Measurements from ENCODE around the gene DNAAF6. TPM values are rescaled to one million over a fixed set of nuclear protein-coding genes. Genes with fewer than 3 reads are reported as not detected.
A peak's percentile ranks its signal among the peaks of the same experiment; 100 is the strongest.

DNAAF6 gene
- total RNA-seq, 2 experiments from 2014 or later = not detected

DNA sequence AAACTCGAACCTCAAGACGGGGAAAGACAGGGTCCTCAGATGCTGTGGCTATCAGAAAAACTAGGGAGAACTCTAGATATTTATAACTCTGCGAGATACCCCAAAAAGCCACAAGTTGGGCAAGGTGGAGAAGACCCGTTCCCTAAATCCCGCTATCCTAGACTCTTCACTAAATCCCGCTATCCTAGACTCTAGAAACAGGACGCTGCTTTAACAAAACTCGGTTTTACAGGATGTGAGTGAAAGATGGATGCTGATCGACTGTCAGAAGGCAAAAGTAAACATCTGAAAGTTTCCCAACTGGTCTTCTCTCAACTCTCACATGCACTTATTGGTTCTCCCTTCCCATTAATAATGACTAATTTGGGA is 270 bp downstream of the DNAAF6 start:
- POLR2A ChIA-PET = interaction anchor here (0.6 kb wide), 1 partner anchor 263 kb away, joined by 3 read pairs; no protein-coding TSS in a partner anchor
- TF ChIP-seq, protein P1, sequence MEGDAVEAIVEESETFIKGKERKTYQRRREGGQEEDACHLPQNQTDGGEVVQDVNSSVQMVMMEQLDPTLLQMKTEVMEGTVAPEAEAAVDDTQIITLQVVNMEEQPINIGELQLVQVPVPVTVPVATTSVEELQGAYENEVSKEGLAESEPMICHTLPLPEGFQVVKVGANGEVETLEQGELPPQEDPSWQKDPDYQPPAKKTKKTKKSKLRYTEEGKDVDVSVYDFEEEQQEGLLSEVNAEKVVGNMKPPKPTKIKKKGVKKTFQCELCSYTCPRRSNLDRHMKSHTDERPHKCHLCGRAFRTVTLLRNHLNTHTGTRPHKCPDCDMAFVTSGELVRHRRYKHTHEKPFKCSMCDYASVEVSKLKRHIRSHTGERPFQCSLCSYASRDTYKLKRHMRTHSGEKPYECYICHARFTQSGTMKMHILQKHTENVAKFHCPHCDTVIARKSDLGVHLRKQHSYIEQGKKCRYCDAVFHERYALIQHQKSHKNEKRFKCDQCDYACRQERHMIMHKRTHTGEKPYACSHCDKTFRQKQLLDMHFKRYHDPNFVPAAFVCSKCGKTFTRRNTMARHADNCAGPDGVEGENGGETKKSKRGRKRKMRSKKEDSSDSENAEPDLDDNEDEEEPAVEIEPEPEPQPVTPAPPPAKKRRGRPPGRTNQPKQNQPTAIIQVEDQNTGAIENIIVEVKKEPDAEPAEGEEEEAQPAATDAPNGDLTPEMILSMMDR (IDR thresholded peaks at IDR 0.05) = no peak
- no peak for DNase-seq

DNA sequence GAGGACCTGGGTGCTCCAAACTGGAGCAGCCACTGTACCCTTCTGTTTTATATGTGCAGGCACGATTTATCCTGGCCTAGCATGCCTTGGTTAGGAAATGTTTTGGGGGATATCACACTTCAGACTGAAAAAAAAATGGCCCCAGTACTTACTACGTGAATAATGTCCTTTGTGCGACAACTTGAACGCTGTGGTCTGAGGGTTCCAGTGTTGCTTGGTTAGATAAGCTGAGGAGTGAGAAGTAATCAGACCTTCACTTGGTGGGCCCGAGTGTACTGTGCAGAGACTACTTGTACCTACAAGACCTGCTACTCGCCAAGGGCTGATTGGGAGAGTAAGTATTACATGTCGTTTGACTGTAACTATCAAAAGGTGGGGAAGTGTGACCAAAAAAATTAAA is 678 bp downstream of the DNAAF6 start:
- Mint-ChIP-seq H3K9me3 (no peaks in the 10 kb centered on the region), H3K36me3 (ENCODE audit: low read depth) (no peaks in the 10 kb centered on the region), H3K27ac (no peak overlapping the region), H3K4me3 (no peak overlapping the region), H3K27me3 (peaks cover 7% of the 10 kb centered on the region), H3K4me1 (ENCODE audit: low read depth) (peaks cover 2% of the 10 kb centered on the region)
- ATAC-seq (no peak), DNase-seq (no peak)
- ChIA-PET POLR2A (no interaction called here), CTCF (no interaction called here)
- TF ChIP-seq, protein P1 (IDR thresholded peaks at IDR 0.05) = no peak
- intact Hi-C loops (cut with micrococcal nuclease) = no loop called here

More for the DNA sequence above, 270 bp downstream of the DNAAF6 start:
- CTCF ChIA-PET = no interaction called here
- no peaks in the 10 kb centered on the region for H3K36me3 Mint-ChIP-seq (ENCODE audit: low read depth)
- peaks cover 2% of the 10 kb centered on the region for H3K4me1 Mint-ChIP-seq (ENCODE audit: low read depth)
- H3K27me3 Mint-ChIP-seq = peaks cover 7% of the 10 kb centered on the region
- peak overlapping the region; percentile 87 for H3K4me3 Mint-ChIP-seq
- intact Hi-C loops (cut with micrococcal nuclease) = no loop called here
- H3K27ac Mint-ChIP-seq = no peak overlapping the region
- no peaks in the 10 kb centered on the region for H3K9me3 Mint-ChIP-seq
- ATAC-seq = no peak

DNA sequence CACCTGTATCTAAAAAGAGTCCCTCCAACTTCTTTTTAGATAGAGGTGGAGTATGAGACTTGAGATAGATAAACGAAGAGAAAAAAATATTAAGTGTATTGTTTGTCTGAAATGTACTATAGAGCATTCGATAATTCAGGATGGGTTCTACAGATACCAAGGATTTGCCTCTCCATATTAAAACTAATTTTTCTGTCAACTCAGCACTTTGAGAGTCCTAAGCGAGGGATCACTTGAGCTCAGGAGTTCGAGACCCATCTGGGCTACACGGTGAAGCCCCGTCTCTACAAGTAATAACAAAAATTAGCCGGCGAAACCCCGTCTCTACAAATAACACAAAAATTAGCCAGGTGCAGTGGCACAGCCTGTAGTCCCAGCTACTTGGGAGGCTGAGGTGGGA is 1.5 kb downstream of the DNAAF6 start:
- peaks cover 7% of the 10 kb centered on the region for H3K27me3 Mint-ChIP-seq
- CTCF ChIA-PET = no interaction called here
- H3K4me1 Mint-ChIP-seq (ENCODE audit: low read depth) = peaks cover 2% of the 10 kb centered on the region
- H3K36me3 Mint-ChIP-seq (ENCODE audit: low read depth) = no peaks in the 10 kb centered on the region
- DNase-seq = no peak
- ATAC-seq = no peak
- H3K4me3 Mint-ChIP-seq = no peak overlapping the region
- POLR2A ChIA-PET = no interaction called here
- TF ChIP-seq, protein P1 (IDR thresholded peaks at IDR 0.05) = no peak
- H3K9me3 Mint-ChIP-seq = no peaks in the 10 kb centered on the region
- intact Hi-C loops (cut with micrococcal nuclease) = no loop called here
- no peak overlapping the region for H3K27ac Mint-ChIP-seq

DNA sequence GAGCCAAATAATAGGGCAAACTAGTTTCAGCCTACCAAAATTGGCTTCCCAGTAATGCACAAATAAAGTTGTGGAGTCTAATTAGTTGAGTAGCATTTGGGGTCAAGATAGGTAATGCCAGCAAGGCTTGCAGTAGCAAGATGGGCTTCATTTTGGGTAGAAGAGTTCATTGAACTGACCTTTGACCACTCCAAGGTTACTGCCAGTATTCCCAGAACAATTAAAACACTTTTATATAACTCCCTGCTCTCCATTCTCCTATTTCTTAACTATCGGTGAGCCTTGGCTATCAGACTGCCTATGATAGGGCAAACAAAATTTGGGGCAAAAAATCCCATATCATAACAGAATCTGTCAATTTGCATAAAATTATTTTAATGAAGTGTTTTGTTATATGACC is 7.1 kb downstream of the DNAAF6 start:
- intact Hi-C loops (cut with micrococcal nuclease) = no loop called here
- Mint-ChIP-seq H3K27me3 (no peaks in the 10 kb centered on the region), H3K4me1 (ENCODE audit: low read depth) (no peaks in the 10 kb centered on the region), H3K9me3 (no peaks in the 10 kb centered on the region), H3K36me3 (ENCODE audit: low read depth) (no peaks in the 10 kb centered on the region), H3K27ac (no peak overlapping the region), H3K4me3 (no peak overlapping the region)
- ATAC-seq (no peak), DNase-seq (no peak)
- CTCF ChIA-PET = no interaction called here
- POLR2A ChIA-PET = no interaction called here
- TF ChIP-seq, protein P1 (IDR thresholded peaks at IDR 0.05) = no peak

DNA sequence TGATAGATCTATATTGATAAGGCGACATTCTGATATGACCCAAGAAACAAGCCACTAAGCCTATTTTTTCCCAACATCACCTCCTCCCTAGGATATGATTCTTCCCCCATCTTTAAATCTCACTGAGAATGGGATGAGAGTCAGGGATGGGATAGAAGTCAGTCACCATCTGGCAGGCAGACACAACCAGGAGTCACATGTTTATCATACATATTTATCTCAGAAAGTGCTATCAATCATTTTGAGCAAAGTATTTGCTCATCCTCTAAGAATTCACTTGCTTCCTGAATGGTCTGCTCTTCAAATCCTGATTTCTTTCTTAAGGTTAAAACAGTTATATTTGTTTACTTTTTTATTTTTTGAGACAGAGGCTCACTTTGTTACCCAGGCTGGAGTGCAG is 20.3 kb downstream of the DNAAF6 start:
- POLR2A ChIA-PET = no interaction called here
- no peak for DNase-seq

More for the DNA sequence above, 20.3 kb downstream of the DNAAF6 start:
- Mint-ChIP-seq H3K9me3 (no peaks in the 10 kb centered on the region), H3K4me3 (no peak overlapping the region), H3K36me3 (ENCODE audit: low read depth) (no peaks in the 10 kb centered on the region), H3K27me3 (peaks cover 4% of the 10 kb centered on the region), H3K27ac (no peak overlapping the region), H3K4me1 (ENCODE audit: low read depth) (no peaks in the 10 kb centered on the region)
- TF ChIP-seq, protein P1 (IDR thresholded peaks at IDR 0.05) = no peak
- intact Hi-C loops (cut with micrococcal nuclease) = no loop called here
- no peak for ATAC-seq
- CTCF ChIA-PET = no interaction called here

Data from activated CD8-positive, alpha-beta T cell treated with anti-CD3 and anti-CD28 coated beads for 36 hours (primary cell).